ENCODE data around the gene IHH. TPM values are rescaled to one million over a fixed set of nuclear protein-coding genes. Genes with fewer than 3 reads are reported as not detected.

The IHH gene
- total RNA-seq, 2 experiments from 2014 or later: not detected

GRCh38 chr2:219084791-219085190 is 24.1 kb upstream of the IHH start:
- POLR2A ChIA-PET: interaction anchor here (0.9 to 1.4 kb wide), 2 partner anchors 10 to 12 kb away, joined by 3 read pairs; no protein-coding TSS in a partner anchor
- H3K27ac Mint-ChIP-seq: no peak overlapping the region
- intact Hi-C loops (cut with micrococcal nuclease): no loop called here
- no peak for TF ChIP-seq CTCF (IDR thresholded peaks at IDR 0.05)
- CTCF ChIA-PET: interaction anchor here (0.8 to 3.0 kb wide), 10 partner anchors 12 to 105 kb away, joined by 3 to 24 read pairs (median 6); no protein-coding TSS in a partner anchor
- no peaks in the 10 kb centered on the region for H3K27me3 Mint-ChIP-seq
- no peaks in the 10 kb centered on the region for H3K9me3 Mint-ChIP-seq
- DNase-seq: no peak
- no peak overlapping the region for H3K4me3 Mint-ChIP-seq
- H3K4me1 Mint-ChIP-seq (ENCODE audit: low read depth): peaks cover 14% of the 10 kb centered on the region
- ATAC-seq: no peak
- H3K36me3 Mint-ChIP-seq (ENCODE audit: low read depth): no peaks in the 10 kb centered on the region

- POLR2A ChIA-PET: no interaction called here
- intact Hi-C loops (cut with micrococcal nuclease): no loop called here
- Mint-ChIP-seq H3K4me1 (ENCODE audit: low read depth) (peaks cover 12% of the 10 kb centered on the region), H3K4me3 (no peak overlapping the region), H3K27me3 (no peaks in the 10 kb centered on the region), H3K9me3 (no peaks in the 10 kb centered on the region), H3K27ac (no peak overlapping the region), H3K36me3 (ENCODE audit: low read depth) (no peaks in the 10 kb centered on the region)
- DNase-seq (no peak), ATAC-seq (no peak)
- no peak for TF ChIP-seq CTCF (IDR thresholded peaks at IDR 0.05)
- CTCF ChIA-PET: interaction anchor here (0.8 to 1.8 kb wide), 6 partner anchors 9 to 72 kb away, joined by 3 to 9 read pairs (median 4); no protein-coding TSS in a partner anchor
These were observed 21.7 kb upstream of the IHH start for GRCh38 chr2:219082332-219082958.

- intact Hi-C loops (cut with micrococcal nuclease): no loop called here
- Mint-ChIP-seq H3K27ac (no peak overlapping the region), H3K4me3 (no peak overlapping the region), H3K27me3 (no peaks in the 10 kb centered on the region), H3K9me3 (no peaks in the 10 kb centered on the region), H3K4me1 (ENCODE audit: low read depth) (peaks cover 7% of the 10 kb centered on the region), H3K36me3 (ENCODE audit: low read depth) (peaks cover 4% of the 10 kb centered on the region)
- ATAC-seq: no peak
- POLR2A ChIA-PET: interaction anchor here (1.1 kb wide), 1 partner anchor 432 kb away, joined by 3 read pairs; the partner anchor contains the start of gene ASIC4
- TF ChIP-seq CTCF (IDR thresholded peaks at IDR 0.05): no peak
- CTCF ChIA-PET: interaction anchor here (0.8 to 1.8 kb wide), 8 partner anchors 8 to 101 kb away, joined by 3 to 9 read pairs (median 4); no protein-coding TSS in a partner anchor
- no peak for DNase-seq
These were observed 21.1 kb upstream of the IHH start for GRCh38 chr2:219081701-219082331.

GRCh38 chr2:219081096-219081495 is 20.4 kb upstream of the IHH start:
- DNase-seq (no peak), ATAC-seq (no peak)
- TF ChIP-seq CTCF (IDR thresholded peaks at IDR 0.05): no peak
- ChIA-PET CTCF (interaction anchor here (0.6 to 2.1 kb wide), 9 partner anchors 9 to 101 kb away, joined by 3 to 10 read pairs (median 4); no protein-coding TSS in a partner anchor), POLR2A (interaction anchor here (0.7 to 1.1 kb wide), 2 partner anchors 20 to 433 kb away, joined by 3 read pairs; partner anchors contain the start of gene ASIC4)
- Mint-ChIP-seq H3K27ac (no peak overlapping the region), H3K36me3 (ENCODE audit: low read depth) (peaks cover 11% of the 10 kb centered on the region), H3K4me1 (ENCODE audit: low read depth) (peaks cover 6% of the 10 kb centered on the region), H3K27me3 (no peaks in the 10 kb centered on the region), H3K9me3 (no peaks in the 10 kb centered on the region), H3K4me3 (no peak overlapping the region)
- intact Hi-C loops (cut with micrococcal nuclease): no loop called here

- CTCF ChIA-PET: interaction anchor here (0.7 to 2.1 kb wide), 4 partner anchors 21 to 75 kb away, joined by 3 to 10 read pairs (median 4); no protein-coding TSS in a partner anchor
- Mint-ChIP-seq H3K27ac (no peak overlapping the region), H3K9me3 (no peaks in the 10 kb centered on the region)
These were observed 18.7 kb upstream of the IHH start for GRCh38 chr2:219079417-219079816.

More at GRCh38 chr2:219079417-219079816, 18.7 kb upstream of the IHH start:
- Mint-ChIP-seq H3K4me1 (ENCODE audit: low read depth) (no peaks in the 10 kb centered on the region), H3K27me3 (no peaks in the 10 kb centered on the region), H3K36me3 (ENCODE audit: low read depth) (peaks cover 16% of the 10 kb centered on the region), H3K4me3 (no peak overlapping the region)
- POLR2A ChIA-PET: no interaction called here
- intact Hi-C loops (cut with micrococcal nuclease): no loop called here
- ATAC-seq (no peak), DNase-seq (no peak)
- TF ChIP-seq CTCF (IDR thresholded peaks at IDR 0.05): no peak
